Calu3 (cell line): ENCODE data around the gene TRIM3. TPM values are rescaled to one million over a fixed set of nuclear protein-coding genes. Genes with fewer than 3 reads are reported as not detected.

Experiments
- BruUV-seq: library from RNA; stranded (reverse); fragments of 400-500 nt; replicated peaks from 2 replicates; lab custom pipeline; 2021; lab: Mats Ljungman, UMichigan
- CTCF ChIA-PET: fragments of 300-600 bp; sonication (Branson Sonifier 250); formaldehyde crosslinking; loops from one replicate; lab custom pipeline; 2022; ENCODE audit warnings: antibody characterized with exemption; lab: Charles Lee
- DNase-seq: peaks from one replicate; pipeline ENCODE4 v3.0.0; 2022
- H3K27ac Mint-ChIP-seq: one replicate; pipeline ENCODE4 v1.8.0; 2022; ENCODE audit warnings: mixed read lengths; ENCODE audit not compliant: unreplicated experiment
- H3K27me3 Mint-ChIP-seq: one replicate; pipeline ENCODE4 v1.8.0; 2022; ENCODE audit warnings: mixed read lengths; ENCODE audit not compliant: unreplicated experiment
- H3K36me3 Mint-ChIP-seq: one replicate; pipeline ENCODE4 v1.8.0; 2022; ENCODE audit warnings: mild to moderate bottlenecking, moderate library complexity, mixed read lengths; ENCODE audit not compliant: insufficient read depth, unreplicated experiment
- H3K4me1 Mint-ChIP-seq: one replicate; pipeline ENCODE4 v1.8.0; 2022; ENCODE audit warnings: mild to moderate bottlenecking, low read depth, mixed read lengths; ENCODE audit not compliant: unreplicated experiment
- H3K4me3 Mint-ChIP-seq: one replicate; pipeline ENCODE4 v1.8.0; 2022; ENCODE audit warnings: mild to moderate bottlenecking, low read depth, moderate library complexity, mixed read lengths; ENCODE audit not compliant: unreplicated experiment
- H3K9me3 Mint-ChIP-seq: one replicate; pipeline ENCODE4 v1.8.0; 2022; ENCODE audit warnings: low read depth, mixed read lengths; ENCODE audit not compliant: unreplicated experiment
- CTCF ChIP-seq: fragments of 200-600 bp; IDR thresholded peaks from one replicate; pipeline ENCODE4 v1.8.0; 2022; ENCODE audit warnings: antibody characterized with exemption; ENCODE audit not compliant: unreplicated experiment
- intact Hi-C: fragments of 100-400 bp; cut with micrococcal nuclease; formaldehyde crosslinking; loops from one replicate; pipeline ENCODE4 v1.10.0; 2022; ENCODE audit not compliant: unreplicated experiment
- total RNA-seq: library from RNA; stranded (reverse); gene quantifications from 2 replicates; pipeline ENCODE4 v1.2.3, GENCODE V29; 2022

The TRIM3 gene
- total RNA-seq, 1 experiment from 2014 or later = 10.6 TPM

- Mint-ChIP-seq H3K27ac (peak within 1 kb of the TSS; percentile 92), H3K4me1 (peaks cover 27% of the 10 kb centered on the region), H3K4me3 (peak within 1 kb of the TSS; percentile 97), H3K9me3 (no peaks in the 10 kb centered on the region), H3K27me3 (no peaks in the 10 kb centered on the region), H3K36me3 (peaks cover 64% of the 10 kb centered on the region)
- CTCF ChIA-PET = interaction anchor here (0.7 to 1.2 kb wide), 4 partner anchors 21 to 102 kb away, joined by 3 to 9 read pairs (median 7); no protein-coding TSS in a partner anchor
- no peak for TF ChIP-seq CTCF
- peak; percentile 96 for DNase-seq
- intact Hi-C loops = loop anchor here (10.0 kb wide), 1 partner anchor 134 kb away; the partner anchor contains the start of genes TAF10 and TPP1
- BruUV-seq = no TSS peak
Observed at GRCh38 chr11:6481012-6481923, 7.5 kb upstream of the TRIM3 start, which contains the start of the genes ARFIP2 and TIMM10B. Gene ARFIP2 (minus strand): TSS chr11:6481331. CDS start chr11:6480421, 910 bp downstream. Gene TIMM10B (plus strand): TSS chr11:6481501. CDS start chr11:6481517, 16 bp downstream.

- intact Hi-C loops = loop anchor here (10.0 kb wide), 1 partner anchor 134 kb away; the partner anchor contains the start of genes TAF10 and TPP1
- Mint-ChIP-seq H3K27ac (peak overlapping the region; percentile 92), H3K36me3 (peaks cover 73% of the 10 kb centered on the region), H3K4me3 (peak overlapping the region; percentile 97), H3K4me1 (peaks cover 34% of the 10 kb centered on the region), H3K27me3 (no peaks in the 10 kb centered on the region), H3K9me3 (no peaks in the 10 kb centered on the region)
- TF ChIP-seq CTCF = no peak
- CTCF ChIA-PET = no interaction called here
- DNase-seq = no peak
- BruUV-seq = TSS peak; percentile 47
Observed at GRCh38 chr11:6480299-6480914, 6.7 kb upstream of the TRIM3 start.

- TF ChIP-seq CTCF = no peak
- Mint-ChIP-seq H3K36me3 (peaks cover 74% of the 10 kb centered on the region), H3K4me1 (peaks cover 33% of the 10 kb centered on the region), H3K27me3 (no peaks in the 10 kb centered on the region), H3K27ac (peak overlapping the region; percentile 47), H3K9me3 (no peaks in the 10 kb centered on the region), H3K4me3 (no peak overlapping the region)
- no peak for DNase-seq
- no TSS peak for BruUV-seq
- intact Hi-C loops = no loop called here
- CTCF ChIA-PET = interaction anchor here (0.7 kb wide), 1 partner anchor 156 kb away, joined by 4 read pairs; no protein-coding TSS in a partner anchor
Observed at GRCh38 chr11:6476571-6476970, 2.8 kb upstream of the TRIM3 start.

GRCh38 chr11:6475936-6476335 lies 2.2 kb upstream of the TRIM3 start:
- CTCF ChIA-PET = interaction anchor here (0.7 kb wide), 2 partner anchors 155 to 856 kb away, joined by 4 to 6 read pairs; no protein-coding TSS in a partner anchor
- intact Hi-C loops = no loop called here
- Mint-ChIP-seq H3K36me3 (peaks cover 68% of the 10 kb centered on the region), H3K27me3 (no peaks in the 10 kb centered on the region), H3K27ac (peak overlapping the region; percentile 33), H3K4me3 (no peak overlapping the region), H3K4me1 (peaks cover 33% of the 10 kb centered on the region), H3K9me3 (no peaks in the 10 kb centered on the region)
- BruUV-seq = no TSS peak
- no peak for TF ChIP-seq CTCF
- no peak for DNase-seq
